ENCODE data around the gene CCBE1.
"Not testable (repeated sequence)": the region's sequence is repeated elsewhere in the genome, so short reads cannot be mapped to it uniquely, and the experiment has no call there.

Gene CCBE1

GRCh38 chr18:59675346-59675745, 21.9 kb downstream of the CCBE1 start:
- no peak for DNase-seq

- no peak for DNase-seq
These were observed 22.3 kb downstream of the CCBE1 start for GRCh38 chr18:59674903-59675270.

- no peak for DNase-seq
These were observed 22.9 kb downstream of the CCBE1 start for GRCh38 chr18:59674186-59674902.

GRCh38 chr18:59672235-59672711, 24.9 kb downstream of the CCBE1 start:
- no peak for DNase-seq

- DNase-seq = no peak
These were observed 25.7 kb downstream of the CCBE1 start for GRCh38 chr18:59671551-59671950.

GRCh38 chr18:59669872-59670657, 27.2 kb downstream of the CCBE1 start:
- no peak for DNase-seq

GRCh38 chr18:59667488-59667887, 29.7 kb downstream of the CCBE1 start:
- no peak for DNase-seq

- not testable (repeated sequence) for DNase-seq
These were observed 31.2 kb downstream of the CCBE1 start for GRCh38 chr18:59666007-59666402.

GRCh38 chr18:59665057-59666006, 31.9 kb downstream of the CCBE1 start:
- no peak for DNase-seq

- DNase-seq = no peak
These were observed 32.9 kb downstream of the CCBE1 start for GRCh38 chr18:59664329-59664728.

GRCh38 chr18:59663096-59663495, 34.1 kb downstream of the CCBE1 start:
- no peak for DNase-seq

- DNase-seq = no peak
These were observed 35.1 kb downstream of the CCBE1 start for GRCh38 chr18:59661891-59662701.

GRCh38 chr18:59660786-59661743, 36.2 kb downstream of the CCBE1 start:
- DNase-seq = no peak

GRCh38 chr18:59660366-59660765, 36.9 kb downstream of the CCBE1 start:
- no peak for DNase-seq

- DNase-seq = no peak
These were observed 37.6 kb downstream of the CCBE1 start for GRCh38 chr18:59659508-59660170.

- no peak for DNase-seq
These were observed 38.3 kb downstream of the CCBE1 start for GRCh38 chr18:59658941-59659340.

- DNase-seq = no peak
These were observed 40.2 kb downstream of the CCBE1 start for GRCh38 chr18:59657012-59657411.

GRCh38 chr18:59656373-59656887, 40.8 kb downstream of the CCBE1 start:
- DNase-seq = no peak

- DNase-seq = no peak
These were observed 41.5 kb downstream of the CCBE1 start for GRCh38 chr18:59655676-59656075.

- no peak for DNase-seq
These were observed 46.2 kb downstream of the CCBE1 start for GRCh38 chr18:59651071-59651470.
